Stomach (tissue), 9 donors: Measurements from ENCODE around the gene PDGFRB. TPM values are rescaled to one million over a fixed set of nuclear protein-coding genes. Genes with fewer than 3 reads are reported as not detected.
A peak's percentile ranks its signal among the peaks of the same experiment; 100 is the strongest.

Experiments
- DNase-seq, 2 donors: peaks; one replicate each; pipeline versions ENCODE4 v3.0.0 to v3.0.0-alpha.2; 2013 to 2019
- H3K27ac ChIP-seq, 5 donors: fragments of 200-600 bp in 4 of 5; sonication (generic) in 4 of 5; one replicate each; pipeline ENCODE4 v1.5.1; 2013 to 2019; ENCODE audit warnings: mild to moderate bottlenecking in 1 of 5, moderate library complexity in 1 of 5
- H3K27me3 ChIP-seq, 3 donors: fragments of 200-600 bp; sonication (generic); one replicate each; pipeline ENCODE4 v1.5.1; 2017 to 2019; ENCODE audit warnings: mixed run types in 1 of 3
- H3K36me3 ChIP-seq, 4 donors: fragments of 200-600 bp; sonication (generic); 1 replicate in 3 of 4; 2 replicates in 1 of 4; pipeline ENCODE4 v1.5.1; 2016 to 2019
- H3K4me1 ChIP-seq, 4 donors: fragments of 200-600 bp; sonication (generic); one replicate each; pipeline ENCODE4 v1.5.1; 2016 to 2019
- H3K4me3 ChIP-seq, 4 donors: fragments of 200-600 bp; sonication (generic) in 3 of 4; one replicate each; pipeline ENCODE4 v1.5.1; 2016 to 2019; ENCODE audit warnings: mild to moderate bottlenecking in 1 of 4
- H3K9me3 ChIP-seq, 4 donors: fragments of 200-600 bp; sonication (generic); one replicate each; pipeline ENCODE4 v1.5.1; 2016 to 2019
- CTCF ChIP-seq, 7 experiments: fragments of 450-650 bp in 4 of 7; fragments of 200-600 bp in 3 of 7; sonication (generic) in 3 of 7; IDR thresholded peaks; one replicate each; pipeline ENCODE4 v1.5.1; 2016 to 2019; ENCODE audit warnings: antibody characterized with exemption in 7 of 7, control low read depth in 2 of 7, mild to moderate bottlenecking in 1 of 7
- EP300 ChIP-seq: sonication (generic); formaldehyde crosslinking; IDR thresholded peaks from one replicate; pipeline ENCODE4 v1.6.1; 2017; ENCODE audit warnings: antibody characterized with exemption
- POLR2A ChIP-seq, 4 donors: fragments of 450-650 bp; IDR thresholded peaks; one replicate each; pipeline ENCODE4 v1.6.1; 2016; ENCODE audit warnings: antibody characterized with exemption in 4 of 4, control low read depth in 2 of 4, mild to moderate bottlenecking in 1 of 4, moderate library complexity in 1 of 4
- POLR2AphosphoS5 ChIP-seq, 3 donors: sonication (generic); formaldehyde crosslinking; IDR thresholded peaks; one replicate each; pipeline ENCODE4 v1.6.1; 2016; ENCODE audit warnings: antibody characterized with exemption in 3 of 3
- WGBS, 5 donors: extraction: QIAGEN DNeasy Blood & Tissue Kit in 3 of 5; methylation state at CpG; one replicate each; pipeline versions ENCODE4 v1.1.5 to v1.1.7; 2013 to 2018; 5-methylcytosine and 5-hydroxymethylcytosine counted together
- intact Hi-C: fragments of 100-400 bp; cut with DNase I; formaldehyde crosslinking; loops from one replicate; pipeline ENCODE4 v1.15.1; 2023; ENCODE audit warnings: low total_unique reads
- polyA plus RNA-seq, 3 donors: library from polyadenylated mRNA; stranded (reverse); fragments of 200-250 nt; gene quantifications; one replicate each; pipeline ENCODE4 v1.2.3, GENCODE V29; 2013
- total RNA-seq, 5 donors: library from RNA; depleted of rRNA; stranded (reverse); fragments of >200 nt; gene quantifications; one replicate each; pipeline versions ENCODE4 v1.1.0 to v1.2.3, GENCODE V29; 2014 to 2016
- donor health status: healthy with polysubstance abuse.
- donor health status: Bipolar disorder and iron deficiency.
- donor health status: healthy.

Gene PDGFRB
- total and polyA plus RNA-seq, 8 donors, result 4.7 to 71.2 (median 34.6) TPM

GRCh38 chr5:150166650-150167511 is 11.2 kb upstream of the PDGFRB start, which contains the start of gene CDX1:
Gene CDX1 (plus strand): TSS chr5:150166778. CDS start chr5:150166877, 99 bp downstream.
- Histone ChIP-seq H3K4me3 (no peak within 1 kb of the TSS), H3K36me3 (no peaks in the 10 kb centered on the region), H3K27me3 (peaks cover 0 to 54% (median 21%) of the 10 kb centered on the region in 3 donors), H3K27ac (no peak within 1 kb of the TSS), H3K4me1 (peaks cover 0 to 22% (median 16%) of the 10 kb centered on the region in 4 donors), H3K9me3 (no peaks in the 10 kb centered on the region)
- WGBS, 5 donors, result 15 to 47% (median 25%) methylated on average over 38 to 93 of the region's 93 CpGs
- intact Hi-C loops, result no loop called here
- DNase-seq, result no peak
- TF ChIP-seq POLR2AphosphoS5 (IDR thresholded peaks at IDR 0.05) (no peak), EP300 (no peak), CTCF (IDR thresholded peaks at IDR 0.05) (no peak), POLR2A (IDR thresholded peaks at IDR 0.05) (no peak)

GRCh38 chr5:150166037-150166649 is 10.5 kb upstream of the PDGFRB start:
- no peak overlapping the region for H3K4me3 ChIP-seq
- H3K27ac ChIP-seq, result no peak overlapping the region
- peaks cover 0 to 28% (median 16%) of the 10 kb centered on the region in 4 donors for H3K4me1 ChIP-seq

GRCh38 chr5:150164211-150164980 is 8.8 kb upstream of the PDGFRB start:
- TF ChIP-seq POLR2AphosphoS5 (IDR thresholded peaks at IDR 0.05) (no peak), CTCF (IDR thresholded peaks at IDR 0.05) (no peak), POLR2A (IDR thresholded peaks at IDR 0.05) (no peak), EP300 (no peak)
- Histone ChIP-seq H3K4me1 (peaks cover 0 to 29% (median 16%) of the 10 kb centered on the region in 4 donors), H3K4me3 (no peak overlapping the region), H3K27me3 (peaks cover 0 to 36% (median 21%) of the 10 kb centered on the region in 3 donors), H3K27ac (peak overlapping the region in 3 of 5 donors; percentile 7 to 57 (median 29)), H3K9me3 (no peaks in the 10 kb centered on the region), H3K36me3 (no peaks in the 10 kb centered on the region)
- peak in 1 of 2 donors; percentile 58 for DNase-seq
- 61 to 69% (median 65%) methylated on average over 6 of the region's 6 CpGs for WGBS, 5 donors
- intact Hi-C loops, result loop anchor here (5.0 kb wide), 1 partner anchor 58 kb away; no protein-coding TSS in a partner anchor

More at GRCh38 chr5:150166037-150166649, 10.5 kb upstream of the PDGFRB start:
- Histone ChIP-seq H3K27me3 (peaks cover 0 to 54% (median 21%) of the 10 kb centered on the region in 3 donors), H3K9me3 (no peaks in the 10 kb centered on the region), H3K36me3 (no peaks in the 10 kb centered on the region)
- WGBS, 5 donors, result 66 to 74% (median 71%) methylated on average over 20 to 27 of the region's 27 CpGs
- no peak for DNase-seq
- TF ChIP-seq POLR2A (IDR thresholded peaks at IDR 0.05) (no peak), POLR2AphosphoS5 (IDR thresholded peaks at IDR 0.05) (no peak), EP300 (no peak), CTCF (IDR thresholded peaks at IDR 0.05) (no peak)
- intact Hi-C loops, result no loop called here
